Measurements from ENCODE around the gene NBEAL1.
"Not testable (repeated sequence)": the region's sequence is repeated elsewhere in the genome, so short reads cannot be mapped to it uniquely, and the experiment has no call there.

The NBEAL1 gene

GRCh38 chr2:203014456-203015199 is at the start of gene NBEAL1:
Gene NBEAL1, plus strand, starts transcription at chr2:203014875. Its CDS starts 1,510 bp downstream, at chr2:203016385.
- in situ Hi-C loops (cut with HindIII; ENCODE audit: low sequenced_read_pairs) = no loop called here

- in situ Hi-C loops (cut with HindIII; ENCODE audit: low sequenced_read_pairs) = no loop called here
These were observed 48.7 kb upstream of the NBEAL1 start for GRCh38 chr2:202965810-202966460.

- in situ Hi-C loops (cut with HindIII; ENCODE audit: low sequenced_read_pairs) = not testable (repeated sequence)
These were observed 45.3 kb upstream of the NBEAL1 start for GRCh38 chr2:202969404-202969803.

- in situ Hi-C loops (cut with HindIII; ENCODE audit: low sequenced_read_pairs) = no loop called here
These were observed 37.9 kb upstream of the NBEAL1 start for GRCh38 chr2:202976809-202977208.

- in situ Hi-C loops (cut with HindIII; ENCODE audit: low sequenced_read_pairs) = no loop called here
These were observed 31.7 kb upstream of the NBEAL1 start for GRCh38 chr2:202982779-202983491.

GRCh38 chr2:202989749-202990148 is 24.9 kb upstream of the NBEAL1 start:
- in situ Hi-C loops (cut with HindIII; ENCODE audit: low sequenced_read_pairs) = no loop called here

GRCh38 chr2:202990501-202990900 is 24.2 kb upstream of the NBEAL1 start:
- in situ Hi-C loops (cut with HindIII; ENCODE audit: low sequenced_read_pairs) = no loop called here

- in situ Hi-C loops (cut with HindIII; ENCODE audit: low sequenced_read_pairs) = not testable (repeated sequence)
These were observed 17.6 kb upstream of the NBEAL1 start for GRCh38 chr2:202997113-202997512.

- in situ Hi-C loops (cut with HindIII; ENCODE audit: low sequenced_read_pairs) = no loop called here
These were observed 12.4 kb upstream of the NBEAL1 start for GRCh38 chr2:203002054-203002821.

- in situ Hi-C loops (cut with HindIII; ENCODE audit: low sequenced_read_pairs) = no loop called here
These were observed 11.0 kb upstream of the NBEAL1 start for GRCh38 chr2:203003716-203004115.

- in situ Hi-C loops (cut with HindIII; ENCODE audit: low sequenced_read_pairs) = no loop called here
These were observed 2.0 kb downstream of the NBEAL1 start for GRCh38 chr2:203016716-203017115.

GRCh38 chr2:203018181-203018580 is 3.5 kb downstream of the NBEAL1 start:
- in situ Hi-C loops (cut with HindIII; ENCODE audit: low sequenced_read_pairs) = no loop called here

GRCh38 chr2:203019142-203019541 is 4.5 kb downstream of the NBEAL1 start:
- in situ Hi-C loops (cut with HindIII; ENCODE audit: low sequenced_read_pairs) = no loop called here

- in situ Hi-C loops (cut with HindIII; ENCODE audit: low sequenced_read_pairs) = no loop called here
These were observed 7.3 kb downstream of the NBEAL1 start for GRCh38 chr2:203021991-203022390.

GRCh38 chr2:203022751-203023150 is 8.1 kb downstream of the NBEAL1 start:
- in situ Hi-C loops (cut with HindIII; ENCODE audit: low sequenced_read_pairs) = no loop called here

- in situ Hi-C loops (cut with HindIII; ENCODE audit: low sequenced_read_pairs) = no loop called here
These were observed 10.9 kb downstream of the NBEAL1 start for GRCh38 chr2:203025592-203025991.

GRCh38 chr2:203030545-203030944 is 15.9 kb downstream of the NBEAL1 start:
- in situ Hi-C loops (cut with HindIII; ENCODE audit: low sequenced_read_pairs) = no loop called here

GRCh38 chr2:203030991-203031390 is 16.3 kb downstream of the NBEAL1 start:
- in situ Hi-C loops (cut with HindIII; ENCODE audit: low sequenced_read_pairs) = no loop called here

- in situ Hi-C loops (cut with HindIII; ENCODE audit: low sequenced_read_pairs) = no loop called here
These were observed 18.7 kb downstream of the NBEAL1 start for GRCh38 chr2:203033395-203033794.

- in situ Hi-C loops (cut with HindIII; ENCODE audit: low sequenced_read_pairs) = no loop called here
These were observed 21.3 kb downstream of the NBEAL1 start for GRCh38 chr2:203035879-203036470.

GRCh38 chr2:203037026-203037425 is 22.4 kb downstream of the NBEAL1 start:
- in situ Hi-C loops (cut with HindIII; ENCODE audit: low sequenced_read_pairs) = no loop called here
